T-helper 17 cell (primary cell): Measurements from ENCODE around the gene PLCH1. TPM values are rescaled to one million over a fixed set of nuclear protein-coding genes. Genes with fewer than 3 reads are reported as not detected.

Experiments
- ATAC-seq: fragments of 150-1000 bp; cut with Tn5 transposase; 2 replicates; pipeline ENCODE4 v1.10.0; 2021; ENCODE audit warnings: mild to moderate bottlenecking, moderate library complexity
- DNase-seq, 3 donors: peaks; one replicate each; pipeline versions ENCODE4 v3.0.0 to v3.0.0-alpha.2; 2020 to 2021
- H3K9me3 ChIP-seq: one replicate; pipeline ENCODE4 v1.7.0; 2013; ENCODE audit warnings: low read length, mild to moderate bottlenecking; ENCODE audit not compliant: control insufficient read depth, poor library complexity, severe bottlenecking
- H3K27ac Mint-ChIP-seq: one replicate; pipeline ENCODE4 v1.8.0; 2022; ENCODE audit warnings: mild to moderate bottlenecking, moderate library complexity, mixed read lengths
- H3K27me3 Mint-ChIP-seq: one replicate; pipeline ENCODE4 v1.8.0; 2022; ENCODE audit warnings: mixed read lengths
- H3K36me3 Mint-ChIP-seq: one replicate; pipeline ENCODE4 v1.8.0; 2022; ENCODE audit warnings: low read depth, mixed read lengths
- H3K4me1 Mint-ChIP-seq: one replicate; pipeline ENCODE4 v1.8.0; 2022; ENCODE audit warnings: mild to moderate bottlenecking, mixed read lengths
- H3K4me3 Mint-ChIP-seq: one replicate; pipeline ENCODE4 v1.8.0; 2022; ENCODE audit warnings: mild to moderate bottlenecking, moderate library complexity, mixed read lengths
- total RNA-seq, 4 donors: library from RNA in 2 of 4; stranded (reverse) in 2 of 4; gene quantifications; one replicate each; pipeline ENCODE4 v1.2.3 and lab custom pipeline; 2022 to 2026

Gene PLCH1
- total RNA-seq, 2 donors from 2014 or later, result 0.15 to 0.83 TPM

- DNase-seq, result no peak
- Mint-ChIP-seq H3K36me3 (peaks cover 5% of the 10 kb centered on the region), H3K4me1 (no peaks in the 10 kb centered on the region), H3K4me3 (no peak overlapping the region), H3K27me3 (peaks cover 14% of the 10 kb centered on the region), H3K27ac (no peak overlapping the region)
- no peaks in the 10 kb centered on the region for H3K9me3 ChIP-seq
- no peak for ATAC-seq
These were observed 148.3 kb downstream of the PLCH1 start for GRCh38 chr3:155596615-155597014.

GRCh38 chr3:155595371-155595770 lies 149.5 kb downstream of the PLCH1 start:
- peaks cover 5% of the 10 kb centered on the region for H3K36me3 Mint-ChIP-seq
- ATAC-seq, result no peak
- H3K4me1 Mint-ChIP-seq, result no peaks in the 10 kb centered on the region
- H3K27ac Mint-ChIP-seq, result no peak overlapping the region
- DNase-seq, result no peak
- H3K4me3 Mint-ChIP-seq, result no peak overlapping the region
- peaks cover 13% of the 10 kb centered on the region for H3K27me3 Mint-ChIP-seq
- no peaks in the 10 kb centered on the region for H3K9me3 ChIP-seq

- Mint-ChIP-seq H3K4me3 (no peak overlapping the region), H3K27ac (no peak overlapping the region)
These were observed 150.2 kb downstream of the PLCH1 start for GRCh38 chr3:155594526-155595187.

GRCh38 chr3:155587581-155587980 lies 157.3 kb downstream of the PLCH1 start:
- ATAC-seq (no peak), DNase-seq (no peak)
- no peak overlapping the region for H3K4me3 Mint-ChIP-seq
- H3K36me3 Mint-ChIP-seq, result peaks cover 2% of the 10 kb centered on the region
- H3K4me1 Mint-ChIP-seq, result no peaks in the 10 kb centered on the region
- H3K27me3 Mint-ChIP-seq, result peaks cover 16% of the 10 kb centered on the region
- H3K9me3 ChIP-seq, result no peaks in the 10 kb centered on the region
- no peak overlapping the region for H3K27ac Mint-ChIP-seq

More at GRCh38 chr3:155594526-155595187, 150.2 kb downstream of the PLCH1 start:
- Mint-ChIP-seq H3K27me3 (peaks cover 8% of the 10 kb centered on the region), H3K4me1 (no peaks in the 10 kb centered on the region), H3K36me3 (peaks cover 5% of the 10 kb centered on the region)
- no peak for DNase-seq
- no peak for ATAC-seq
- no peaks in the 10 kb centered on the region for H3K9me3 ChIP-seq

GRCh38 chr3:155585384-155585783 lies 159.5 kb downstream of the PLCH1 start:
- peaks cover 2% of the 10 kb centered on the region for H3K4me1 Mint-ChIP-seq
- no peak overlapping the region for H3K4me3 Mint-ChIP-seq
- H3K27ac Mint-ChIP-seq, result no peak overlapping the region
- ATAC-seq, result no peak
- H3K9me3 ChIP-seq, result no peaks in the 10 kb centered on the region
- H3K36me3 Mint-ChIP-seq, result no peaks in the 10 kb centered on the region
- peaks cover 26% of the 10 kb centered on the region for H3K27me3 Mint-ChIP-seq
- no peak for DNase-seq

GRCh38 chr3:155581579-155581978 lies 163.3 kb downstream of the PLCH1 start:
- no peaks in the 10 kb centered on the region for H3K9me3 ChIP-seq
- Mint-ChIP-seq H3K27me3 (peaks cover 35% of the 10 kb centered on the region), H3K27ac (no peak overlapping the region), H3K4me3 (no peak overlapping the region), H3K36me3 (no peaks in the 10 kb centered on the region), H3K4me1 (peaks cover 2% of the 10 kb centered on the region)
- no peak for ATAC-seq
- DNase-seq, result no peak

- no peaks in the 10 kb centered on the region for H3K4me1 Mint-ChIP-seq
These were observed 172.8 kb downstream of the PLCH1 start for GRCh38 chr3:155572085-155572484.

GRCh38 chr3:155568295-155568694 lies 176.6 kb downstream of the PLCH1 start:
- H3K9me3 ChIP-seq, result no peaks in the 10 kb centered on the region
- Mint-ChIP-seq H3K4me3 (no peak overlapping the region), H3K27me3 (peaks cover 12% of the 10 kb centered on the region), H3K4me1 (no peaks in the 10 kb centered on the region), H3K27ac (no peak overlapping the region), H3K36me3 (no peaks in the 10 kb centered on the region)
- no peak for ATAC-seq
- DNase-seq, result no peak

More at GRCh38 chr3:155572085-155572484, 172.8 kb downstream of the PLCH1 start:
- no peaks in the 10 kb centered on the region for H3K9me3 ChIP-seq
- DNase-seq, result no peak
- H3K27ac Mint-ChIP-seq, result no peak overlapping the region
- H3K27me3 Mint-ChIP-seq, result peaks cover 33% of the 10 kb centered on the region
- ATAC-seq, result no peak
- no peaks in the 10 kb centered on the region for H3K36me3 Mint-ChIP-seq
- H3K4me3 Mint-ChIP-seq, result no peak overlapping the region

- no peaks in the 10 kb centered on the region for H3K4me1 Mint-ChIP-seq
- DNase-seq (no peak), ATAC-seq (no peak)
- H3K36me3 Mint-ChIP-seq, result no peaks in the 10 kb centered on the region
- no peak overlapping the region for H3K4me3 Mint-ChIP-seq
- H3K27me3 Mint-ChIP-seq, result no peaks in the 10 kb centered on the region
- no peak overlapping the region for H3K27ac Mint-ChIP-seq
- no peaks in the 10 kb centered on the region for H3K9me3 ChIP-seq
These were observed 184.3 kb downstream of the PLCH1 start for GRCh38 chr3:155560594-155560993.

- no peak for ATAC-seq
- H3K4me3 Mint-ChIP-seq, result no peak overlapping the region
- DNase-seq, result no peak
- H3K27me3 Mint-ChIP-seq, result no peaks in the 10 kb centered on the region
- no peaks in the 10 kb centered on the region for H3K36me3 Mint-ChIP-seq
- no peaks in the 10 kb centered on the region for H3K9me3 ChIP-seq
- no peaks in the 10 kb centered on the region for H3K4me1 Mint-ChIP-seq
- no peak overlapping the region for H3K27ac Mint-ChIP-seq
These were observed 184.7 kb downstream of the PLCH1 start for GRCh38 chr3:155560135-155560534.

- H3K9me3 ChIP-seq, result no peaks in the 10 kb centered on the region
- Mint-ChIP-seq H3K27ac (no peak overlapping the region), H3K4me1 (peaks cover 2% of the 10 kb centered on the region), H3K4me3 (no peak overlapping the region), H3K36me3 (no peaks in the 10 kb centered on the region), H3K27me3 (no peaks in the 10 kb centered on the region)
- DNase-seq (no peak), ATAC-seq (no peak)
These were observed 188.3 kb downstream of the PLCH1 start for GRCh38 chr3:155556531-155556930.

- Mint-ChIP-seq H3K36me3 (no peaks in the 10 kb centered on the region), H3K4me1 (peaks cover 2% of the 10 kb centered on the region), H3K27me3 (no peaks in the 10 kb centered on the region), H3K27ac (no peak overlapping the region), H3K4me3 (no peak overlapping the region)
- ATAC-seq (no peak), DNase-seq (no peak)
- H3K9me3 ChIP-seq, result no peaks in the 10 kb centered on the region
These were observed 189.3 kb downstream of the PLCH1 start for GRCh38 chr3:155555479-155556060.

GRCh38 chr3:155554777-155555451 lies 190.0 kb downstream of the PLCH1 start:
- DNase-seq, result no peak
- no peak overlapping the region for H3K4me3 Mint-ChIP-seq
- no peak for ATAC-seq
- H3K9me3 ChIP-seq, result no peaks in the 10 kb centered on the region
- no peaks in the 10 kb centered on the region for H3K27me3 Mint-ChIP-seq
- H3K36me3 Mint-ChIP-seq, result no peaks in the 10 kb centered on the region
- no peak overlapping the region for H3K27ac Mint-ChIP-seq
- peaks cover 2% of the 10 kb centered on the region for H3K4me1 Mint-ChIP-seq
